Prostate gland (tissue), 2 donors: ENCODE results near the gene EPN3.

Experiments used
- POLR2A ChIP-seq: fragments of 450-650 bp; IDR thresholded peaks from one replicate; pipeline ENCODE4 v1.6.1; 2016; ENCODE audit warnings: antibody characterized with exemption, mild to moderate bottlenecking
- TF ChIP-seq, protein P1 (sequence below), 4 experiments: fragments of 200-600 bp in 2 of 4; fragments of 450-650 bp in 2 of 4; sonication (generic) in 2 of 4; IDR thresholded peaks; 1 replicate in 3 of 4; 2 replicates in 1 of 4; pipeline ENCODE4 v1.5.1; 2016 to 2019; ENCODE audit warnings: antibody characterized with exemption in 4 of 4, mild to moderate bottlenecking in 2 of 4, moderate library complexity in 2 of 4

DNA sequence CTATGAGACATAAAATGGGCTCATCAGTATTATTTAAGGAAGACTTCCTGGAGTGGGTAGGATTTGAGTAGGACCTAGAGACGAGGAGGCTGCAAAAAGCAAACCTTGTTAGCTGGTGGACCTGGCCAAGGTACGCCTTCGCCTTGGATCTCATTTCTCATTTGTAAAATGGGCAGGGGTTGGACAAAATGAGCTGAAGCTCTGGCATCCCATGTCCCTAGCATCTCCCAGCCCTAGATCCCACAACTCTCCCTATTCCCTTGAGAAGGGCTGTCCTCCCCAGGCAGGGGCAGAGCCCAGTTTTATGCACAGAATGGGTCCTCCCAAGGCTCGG, 14.1 kb downstream of the EPN3 start:
- TF ChIP-seq, protein P1, sequence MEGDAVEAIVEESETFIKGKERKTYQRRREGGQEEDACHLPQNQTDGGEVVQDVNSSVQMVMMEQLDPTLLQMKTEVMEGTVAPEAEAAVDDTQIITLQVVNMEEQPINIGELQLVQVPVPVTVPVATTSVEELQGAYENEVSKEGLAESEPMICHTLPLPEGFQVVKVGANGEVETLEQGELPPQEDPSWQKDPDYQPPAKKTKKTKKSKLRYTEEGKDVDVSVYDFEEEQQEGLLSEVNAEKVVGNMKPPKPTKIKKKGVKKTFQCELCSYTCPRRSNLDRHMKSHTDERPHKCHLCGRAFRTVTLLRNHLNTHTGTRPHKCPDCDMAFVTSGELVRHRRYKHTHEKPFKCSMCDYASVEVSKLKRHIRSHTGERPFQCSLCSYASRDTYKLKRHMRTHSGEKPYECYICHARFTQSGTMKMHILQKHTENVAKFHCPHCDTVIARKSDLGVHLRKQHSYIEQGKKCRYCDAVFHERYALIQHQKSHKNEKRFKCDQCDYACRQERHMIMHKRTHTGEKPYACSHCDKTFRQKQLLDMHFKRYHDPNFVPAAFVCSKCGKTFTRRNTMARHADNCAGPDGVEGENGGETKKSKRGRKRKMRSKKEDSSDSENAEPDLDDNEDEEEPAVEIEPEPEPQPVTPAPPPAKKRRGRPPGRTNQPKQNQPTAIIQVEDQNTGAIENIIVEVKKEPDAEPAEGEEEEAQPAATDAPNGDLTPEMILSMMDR (IDR thresholded peaks at IDR 0.05), result no peak
- no peak for TF ChIP-seq POLR2A
